ENCODE results near the gene EVA1C. TPM values are rescaled to one million over a fixed set of nuclear protein-coding genes. Genes with fewer than 3 reads are reported as not detected.

The EVA1C gene
- total and polyA plus RNA-seq, 7 donors = 5.5 to 10.7 (median 6.1) TPM

DNA sequence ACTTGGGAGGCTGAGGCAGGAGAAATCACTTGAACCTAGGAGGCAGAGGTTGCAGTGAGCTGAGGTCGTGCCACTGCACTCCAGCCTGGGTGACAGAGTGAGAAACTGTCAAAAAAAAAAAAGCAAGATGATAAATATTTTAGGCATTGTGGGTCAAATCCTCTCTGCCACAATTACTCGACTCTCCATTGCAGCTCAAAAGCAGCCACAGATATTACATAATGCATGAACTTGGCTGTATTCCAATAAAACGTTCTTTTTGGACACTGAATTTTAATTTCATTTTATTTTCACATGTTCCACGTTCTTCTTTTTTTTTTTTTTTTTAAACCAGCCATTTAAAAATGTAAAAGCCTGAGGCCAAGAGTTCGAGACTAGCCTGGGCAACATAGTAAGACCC lies 103.4 kb downstream of the EVA1C start:
- no peaks in the 10 kb centered on the region for H3K9me3 ChIP-seq
- no peaks in the 10 kb centered on the region for H3K27me3 ChIP-seq (ENCODE audit: insufficient read depth in 3 of 3, low read length in 2 of 3)
- intact Hi-C loops (cut with DNase I) = no loop called here
- peak in 1 of 4 donors; percentile 32 for ATAC-seq
- no peak overlapping the region for H3K27ac ChIP-seq
- H3K4me1 ChIP-seq = no peaks in the 10 kb centered on the region
- DNase-seq = no peak
- no peaks in the 10 kb centered on the region for H3K36me3 ChIP-seq (ENCODE audit: insufficient read depth in 1 of 2, low read depth in 1 of 2)
- H3K4me3 ChIP-seq = no peak overlapping the region
- TF ChIP-seq CTCF (IDR thresholded peaks at IDR 0.05) = no peak
- whole genome bisulfite sequencing, 3 donors = 30 to 32% (median 32%) methylated on average over 5 of the region's 5 CpGs

GRCh38 chr21:32516756-32517649 lies 104.5 kb downstream of the EVA1C start:
- Histone ChIP-seq H3K9me3 (no peaks in the 10 kb centered on the region), H3K4me3 (no peak overlapping the region), H3K27me3 (ENCODE audit: insufficient read depth in 3 of 3, low read length in 2 of 3) (no peaks in the 10 kb centered on the region), H3K36me3 (ENCODE audit: insufficient read depth in 1 of 2, low read depth in 1 of 2) (no peaks in the 10 kb centered on the region), H3K27ac (no peak overlapping the region), H3K4me1 (peaks cover 5% of the 10 kb centered on the region)
- ATAC-seq = peak in 1 of 4 donors; percentile 48
- TF ChIP-seq CTCF (IDR thresholded peaks at IDR 0.05) = no peak
- DNase-seq = no peak
- WGBS, 3 donors = 68 to 71% (median 71%) methylated on average over 10 of the region's 10 CpGs
- intact Hi-C loops (cut with DNase I) = no loop called here

- Histone ChIP-seq H3K4me1 (peaks cover 17% of the 10 kb centered on the region), H3K9me3 (no peaks in the 10 kb centered on the region), H3K4me3 (no peak overlapping the region), H3K27me3 (ENCODE audit: insufficient read depth in 3 of 3, low read length in 2 of 3) (no peaks in the 10 kb centered on the region), H3K36me3 (ENCODE audit: insufficient read depth in 1 of 2, low read depth in 1 of 2) (no peaks in the 10 kb centered on the region), H3K27ac (peak overlapping the region; percentile 68)
- ATAC-seq = no peak
- intact Hi-C loops (cut with DNase I) = loop anchor here in 1 of 2 donors (10.0 kb wide), 1 partner anchor 885 kb away; no protein-coding TSS in a partner anchor
- TF ChIP-seq CTCF (IDR thresholded peaks at IDR 0.05) = no peak
- 48 to 53% (median 49%) methylated on average over 12 of the region's 12 CpGs for WGBS, 3 donors
- DNase-seq = no peak
These were observed 107.7 kb downstream of the EVA1C start for GRCh38 chr21:32519945-32520874.

DNA sequence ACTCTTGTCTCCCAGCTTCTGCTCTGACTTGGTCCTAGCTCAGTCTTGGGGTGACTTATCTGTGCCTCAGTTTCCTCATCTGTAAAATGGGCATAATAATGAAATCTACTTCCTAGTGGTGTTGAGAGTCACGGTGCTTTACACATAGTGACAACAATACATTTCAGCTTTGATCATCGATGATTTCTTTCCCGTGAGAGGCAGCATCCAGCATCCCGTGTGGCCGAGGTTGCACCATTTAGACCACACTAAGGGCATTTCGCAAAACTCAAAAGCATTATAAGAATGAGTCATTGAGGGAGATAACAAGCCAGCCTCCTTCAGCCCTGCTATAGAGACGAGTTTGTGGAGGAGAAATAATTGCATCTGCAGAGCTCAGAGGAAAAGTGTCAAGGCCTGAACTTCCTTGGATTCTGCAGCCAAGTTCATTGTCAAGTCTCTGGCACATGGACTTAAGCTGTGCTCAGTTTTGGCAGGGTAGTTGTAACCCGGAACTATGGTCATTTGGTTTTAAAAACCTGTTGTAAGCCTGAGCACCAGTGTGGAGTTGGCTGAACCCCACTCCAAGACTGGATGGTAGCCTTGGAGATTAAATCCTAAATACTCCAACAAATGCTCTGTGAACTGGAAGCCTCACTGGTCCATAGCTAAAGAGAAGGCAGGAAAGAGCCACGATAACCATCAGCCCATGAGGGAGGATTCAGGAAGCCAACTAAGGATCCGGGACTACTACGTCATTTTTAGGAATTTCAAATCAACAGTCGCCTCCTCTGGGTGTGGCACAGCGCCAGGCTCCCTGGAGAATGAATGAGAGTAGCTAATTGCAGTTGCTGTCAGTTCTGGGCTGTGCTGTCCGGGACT lies 108.6 kb downstream of the EVA1C start:
- no peak overlapping the region for H3K4me3 ChIP-seq

More for the DNA sequence above, 108.6 kb downstream of the EVA1C start:
- DNase-seq (peak; percentile 88 to 91), ATAC-seq (peak; percentile 38 to 72 (median 57))
- H3K4me1 ChIP-seq = peaks cover 17% of the 10 kb centered on the region
- intact Hi-C loops (cut with DNase I) = loop anchor here in 1 of 2 donors (10.0 kb wide), 1 partner anchor 886 kb away; no protein-coding TSS in a partner anchor
- no peaks in the 10 kb centered on the region for H3K36me3 ChIP-seq (ENCODE audit: insufficient read depth in 1 of 2, low read depth in 1 of 2)
- H3K9me3 ChIP-seq = no peaks in the 10 kb centered on the region
- TF ChIP-seq CTCF (IDR thresholded peaks at IDR 0.05) = no peak
- no peaks in the 10 kb centered on the region for H3K27me3 ChIP-seq (ENCODE audit: insufficient read depth in 3 of 3, low read length in 2 of 3)
- WGBS, 3 donors = 16 to 23% (median 20%) methylated on average over 14 of the region's 14 CpGs
- peak overlapping the region; percentile 68 for H3K27ac ChIP-seq

All from psoas muscle (tissue), 8 donors.